ENCODE measurements around the gene TP73.

The TP73 gene

DNA sequence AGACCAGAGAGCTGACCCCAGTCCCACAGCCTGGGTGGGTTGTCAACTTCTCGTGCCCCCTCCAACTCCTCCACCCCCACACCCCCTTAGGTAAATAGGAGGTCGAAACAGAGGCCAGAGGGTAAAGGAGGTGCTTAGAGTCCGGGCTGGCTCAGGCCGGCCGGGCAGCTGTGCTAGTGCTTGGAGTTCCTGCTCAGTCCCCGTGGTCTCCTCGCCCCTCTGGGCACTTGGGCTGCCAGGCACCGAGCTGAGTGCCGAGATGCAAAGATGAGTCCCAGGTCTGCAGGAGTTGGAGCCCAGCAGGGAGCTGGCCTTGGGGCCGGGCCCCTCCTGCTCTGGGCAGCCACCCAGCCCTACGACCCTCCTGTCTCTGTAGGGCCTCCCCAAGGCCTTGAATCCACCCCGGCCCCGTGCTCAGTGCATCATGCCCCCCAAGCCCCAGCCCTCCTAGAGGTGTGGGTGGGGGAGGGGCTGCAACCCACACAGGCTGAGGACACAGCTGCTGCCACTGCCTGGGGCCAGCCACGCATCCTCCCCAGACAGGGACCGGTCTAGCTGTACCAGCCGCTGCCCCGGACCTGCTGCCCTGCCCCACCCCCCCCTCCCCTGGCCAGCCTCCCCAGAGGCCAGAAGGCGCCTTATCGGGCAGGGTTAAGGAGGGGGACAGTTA is 122.1 kb downstream of the TP73 start:
- no peak overlapping the region for H3K4me3 ChIP-seq (ENCODE audit: low read depth, low read length)
- TF ChIP-seq, protein P1, sequence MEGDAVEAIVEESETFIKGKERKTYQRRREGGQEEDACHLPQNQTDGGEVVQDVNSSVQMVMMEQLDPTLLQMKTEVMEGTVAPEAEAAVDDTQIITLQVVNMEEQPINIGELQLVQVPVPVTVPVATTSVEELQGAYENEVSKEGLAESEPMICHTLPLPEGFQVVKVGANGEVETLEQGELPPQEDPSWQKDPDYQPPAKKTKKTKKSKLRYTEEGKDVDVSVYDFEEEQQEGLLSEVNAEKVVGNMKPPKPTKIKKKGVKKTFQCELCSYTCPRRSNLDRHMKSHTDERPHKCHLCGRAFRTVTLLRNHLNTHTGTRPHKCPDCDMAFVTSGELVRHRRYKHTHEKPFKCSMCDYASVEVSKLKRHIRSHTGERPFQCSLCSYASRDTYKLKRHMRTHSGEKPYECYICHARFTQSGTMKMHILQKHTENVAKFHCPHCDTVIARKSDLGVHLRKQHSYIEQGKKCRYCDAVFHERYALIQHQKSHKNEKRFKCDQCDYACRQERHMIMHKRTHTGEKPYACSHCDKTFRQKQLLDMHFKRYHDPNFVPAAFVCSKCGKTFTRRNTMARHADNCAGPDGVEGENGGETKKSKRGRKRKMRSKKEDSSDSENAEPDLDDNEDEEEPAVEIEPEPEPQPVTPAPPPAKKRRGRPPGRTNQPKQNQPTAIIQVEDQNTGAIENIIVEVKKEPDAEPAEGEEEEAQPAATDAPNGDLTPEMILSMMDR (IDR thresholded peaks at IDR 0.05; ENCODE audit: low read depth, low read length), result no peak

DNA sequence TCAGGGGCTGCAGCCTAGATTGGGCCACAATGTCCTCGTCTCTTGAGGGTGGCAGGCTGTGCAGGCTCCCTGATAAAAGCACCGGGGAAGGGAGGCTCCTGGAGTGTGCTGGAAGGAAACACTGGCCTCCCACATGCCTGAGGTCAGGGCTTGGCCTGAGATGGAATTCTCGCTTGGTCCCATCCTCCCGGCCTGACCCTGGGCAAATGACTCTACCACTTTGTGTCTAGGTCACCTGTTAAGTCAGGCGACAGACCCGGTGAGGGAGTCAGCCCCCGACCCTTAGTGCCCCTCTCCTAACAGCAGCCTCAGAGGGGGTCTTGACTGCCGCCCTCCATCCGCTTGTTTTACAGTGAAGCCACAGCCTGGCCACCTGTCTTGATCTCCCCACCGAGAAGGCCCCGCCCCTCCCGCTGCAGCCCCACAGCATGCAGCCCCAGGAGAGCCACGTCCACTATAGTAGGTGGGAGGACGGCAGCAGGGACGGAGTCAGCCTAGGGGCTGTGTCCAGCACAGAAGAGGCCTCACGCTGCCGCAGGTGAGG is 122.7 kb downstream of the TP73 start:
- no peak overlapping the region for H3K4me3 ChIP-seq (ENCODE audit: low read depth, low read length)
- TF ChIP-seq, protein P1 (IDR thresholded peaks at IDR 0.05; ENCODE audit: low read depth, low read length), result no peak

DNA sequence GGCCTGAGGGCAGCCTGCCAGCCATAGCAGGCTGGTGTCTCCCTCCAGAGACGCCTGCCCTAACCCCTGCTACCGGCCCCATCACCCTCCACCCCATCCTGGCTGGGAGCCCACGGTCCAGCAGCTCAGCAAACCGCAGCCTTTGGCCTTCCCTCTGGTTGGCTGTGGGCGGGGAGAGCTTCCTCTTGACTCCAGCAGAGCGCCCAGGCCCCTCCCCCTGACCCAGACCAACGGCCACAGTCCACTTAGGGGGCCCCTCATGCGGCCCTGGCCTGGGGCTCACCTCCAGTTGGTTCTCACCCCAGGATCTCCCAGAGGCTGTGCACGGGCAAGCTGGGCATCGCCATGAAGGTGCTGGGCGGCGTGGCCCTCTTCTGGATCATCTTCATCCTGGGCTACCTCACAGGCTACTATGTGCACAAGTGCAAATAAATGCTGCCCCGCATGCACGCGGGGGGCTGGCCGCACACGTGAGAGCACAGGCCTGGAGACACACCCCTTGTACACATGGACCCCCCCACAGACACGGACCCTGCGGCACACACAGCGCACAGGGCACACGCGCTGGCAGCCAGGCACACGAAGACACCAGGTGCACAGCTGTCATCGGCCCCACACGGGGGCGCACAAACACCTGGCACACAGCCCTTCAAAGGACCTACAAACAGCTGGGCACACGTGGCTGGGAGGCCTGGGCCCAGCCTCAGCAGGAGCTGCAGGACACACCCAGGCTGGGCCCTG is 123.3 kb downstream of the TP73 start:
- TF ChIP-seq, protein P1 (IDR thresholded peaks at IDR 0.05; ENCODE audit: low read depth, low read length), result peak; percentile 18; the same call in 1 of the 2 replicates
- H3K4me3 ChIP-seq (ENCODE audit: low read depth, low read length), result no peak overlapping the region

DNA sequence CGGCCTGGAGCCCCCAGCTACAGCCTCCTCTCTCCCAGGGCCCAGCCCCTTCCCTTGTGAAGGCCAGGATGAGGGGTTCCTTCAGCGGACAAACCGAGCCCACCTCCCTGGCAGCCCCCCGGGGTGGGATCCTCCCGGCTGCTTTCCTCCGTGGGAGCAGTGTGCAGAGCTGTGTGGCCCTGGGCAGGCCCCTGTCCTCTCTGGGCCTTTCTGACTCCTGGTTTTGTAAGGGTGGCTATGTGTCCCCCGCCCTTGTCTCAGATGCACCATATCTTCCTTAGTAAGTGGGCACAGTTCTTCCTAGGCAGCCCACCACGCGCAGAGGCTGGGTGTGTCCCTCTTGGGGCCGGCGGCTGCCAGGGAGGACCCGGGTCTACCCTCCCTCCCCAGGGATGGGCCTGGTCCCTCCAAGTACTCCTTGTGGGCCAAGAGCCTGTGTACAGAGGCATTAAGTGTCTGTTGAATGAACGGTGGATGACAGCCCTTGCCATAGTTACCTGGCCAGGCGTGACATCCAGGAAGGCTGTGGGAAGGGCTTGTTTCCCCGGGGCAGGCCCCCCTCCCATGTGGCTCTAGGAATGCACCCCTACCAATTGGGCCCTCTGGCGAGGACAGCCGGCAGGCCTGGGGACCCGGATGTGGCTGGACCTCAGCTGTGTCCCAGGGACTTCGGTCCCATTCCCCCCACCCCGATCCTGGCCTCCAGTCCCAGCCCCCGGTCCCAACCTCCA is 124.1 kb downstream of the TP73 start:
- TF ChIP-seq, protein P1 (IDR thresholded peaks at IDR 0.05; ENCODE audit: low read depth, low read length), result no peak
- no peak overlapping the region for H3K4me3 ChIP-seq (ENCODE audit: low read depth, low read length)

DNA sequence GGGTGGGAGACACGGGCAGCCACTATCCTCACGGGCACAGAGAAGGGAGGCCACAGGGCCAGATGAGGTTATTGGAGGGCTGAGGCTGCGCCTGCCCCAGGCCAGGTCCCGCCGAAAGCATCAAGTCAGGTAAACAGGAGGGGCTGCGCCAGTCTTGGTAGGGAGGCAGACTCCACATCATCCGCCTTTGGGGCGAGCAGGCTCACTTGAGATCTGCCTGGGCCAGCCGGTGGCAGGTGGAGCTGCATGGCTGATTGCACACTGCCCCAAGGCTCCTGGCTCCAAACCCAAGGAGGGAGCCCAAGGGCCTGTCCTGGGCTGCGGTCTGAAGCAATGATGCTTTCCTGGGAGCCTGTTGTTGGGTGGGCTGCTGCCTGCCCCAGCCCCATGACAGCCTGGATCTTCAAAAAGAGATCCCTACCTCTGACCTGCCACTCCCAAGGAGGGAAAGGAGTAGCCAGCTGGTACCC is 124.8 kb downstream of the TP73 start:
- no peak overlapping the region for H3K4me3 ChIP-seq (ENCODE audit: low read depth, low read length)
- TF ChIP-seq, protein P1 (IDR thresholded peaks at IDR 0.05; ENCODE audit: low read depth, low read length), result no peak

DNA sequence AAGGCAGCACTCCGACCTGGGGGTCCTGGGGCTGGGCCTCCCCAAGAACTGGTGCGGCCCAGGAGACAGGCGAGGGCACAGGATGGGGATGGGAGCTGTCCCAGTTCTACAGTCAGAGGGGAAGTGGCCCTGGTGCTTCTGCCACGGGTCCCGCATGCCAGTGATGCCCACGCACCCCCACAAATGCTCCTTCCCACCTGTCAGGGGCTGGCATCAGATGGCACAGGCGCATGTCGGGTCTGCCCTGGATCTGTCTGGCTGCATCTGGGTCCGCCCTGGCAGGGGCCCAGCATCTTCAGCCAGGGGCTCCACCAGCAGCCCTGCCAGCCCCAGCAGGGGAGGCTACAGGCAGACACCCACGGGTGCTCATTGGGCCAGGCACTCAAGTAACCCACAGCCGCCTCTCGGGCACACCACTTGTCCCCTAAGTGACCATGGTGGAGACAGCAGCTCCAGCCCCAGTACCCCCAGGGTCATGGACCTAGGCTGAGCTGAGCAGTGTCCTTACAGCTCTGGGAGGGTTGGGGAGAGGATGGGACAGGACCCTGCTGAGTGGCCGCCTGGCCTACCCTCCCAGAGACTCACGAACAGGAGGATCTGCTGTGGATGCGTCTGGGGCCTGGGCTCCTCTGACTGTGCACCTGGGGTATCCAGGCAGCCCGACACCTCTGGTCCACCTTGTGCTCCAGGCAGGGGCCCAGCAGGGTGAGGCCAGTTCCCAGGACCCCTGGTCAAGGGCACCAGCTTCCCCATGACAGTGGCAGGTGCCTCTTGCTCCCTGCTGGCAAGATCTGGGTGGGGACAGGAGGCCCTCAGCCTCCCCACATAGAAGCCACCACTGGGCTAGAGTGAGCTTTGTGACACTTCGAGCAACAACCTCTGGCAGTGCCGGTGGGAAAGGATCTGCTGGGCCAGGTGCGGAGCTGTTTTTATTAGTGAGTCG is 125.6 kb downstream of the TP73 start:
- H3K4me3 ChIP-seq (ENCODE audit: low read depth, low read length), result no peak overlapping the region
- TF ChIP-seq, protein P1 (IDR thresholded peaks at IDR 0.05; ENCODE audit: low read depth, low read length), result no peak

Measured in WI38 (cell line).